Fibroblast of skin of left biceps (primary cell): ENCODE results near the gene USP31.

Experiments
- DNase-seq, 2 experiments: peaks; one replicate each; pipeline ENCODE4 v3.0.0-alpha.2; 2013; ENCODE audit warnings: low read depth in 2 of 2

The USP31 gene

DNA sequence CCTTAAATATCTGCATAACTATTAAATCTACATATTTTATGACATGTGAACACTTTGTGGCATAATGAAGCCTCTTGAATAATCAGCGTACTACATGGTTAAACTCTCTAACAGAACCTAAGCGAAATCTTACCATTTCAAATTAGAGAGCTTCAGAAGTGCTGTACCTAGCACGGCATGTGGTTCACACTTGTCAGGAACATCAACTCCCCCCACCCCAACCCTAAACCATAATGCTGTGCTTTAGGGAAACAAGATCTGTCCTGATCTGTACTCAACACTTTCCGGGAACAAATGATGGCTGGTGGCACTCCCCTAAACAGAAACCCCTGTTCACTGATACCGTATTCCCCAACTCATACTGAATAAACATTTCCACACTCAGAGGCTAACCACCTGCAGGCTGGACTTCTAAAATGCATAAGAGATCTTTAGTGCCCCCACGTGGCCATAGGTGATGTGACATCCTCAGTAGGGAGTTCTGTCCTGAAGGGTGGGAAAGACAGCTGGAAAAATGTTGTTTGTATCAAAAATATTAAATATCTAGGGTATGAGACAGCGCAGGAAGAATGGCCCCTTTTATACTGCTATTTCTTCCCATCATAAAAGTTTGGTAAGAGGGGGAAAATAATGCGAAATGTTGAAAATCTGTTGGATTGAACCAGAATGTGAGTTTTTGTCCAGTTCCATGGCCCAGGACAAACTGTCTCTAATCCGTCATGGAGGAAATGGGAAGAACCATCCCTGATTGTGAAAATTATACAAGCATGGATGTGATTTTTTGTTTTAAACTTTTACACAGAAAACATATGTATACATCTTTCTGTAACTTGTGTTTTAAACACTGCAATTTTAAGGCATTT, 88.6 kb downstream of the USP31 start:
- DNase-seq, result peak in 1 of 2 experiments; percentile 35

DNA sequence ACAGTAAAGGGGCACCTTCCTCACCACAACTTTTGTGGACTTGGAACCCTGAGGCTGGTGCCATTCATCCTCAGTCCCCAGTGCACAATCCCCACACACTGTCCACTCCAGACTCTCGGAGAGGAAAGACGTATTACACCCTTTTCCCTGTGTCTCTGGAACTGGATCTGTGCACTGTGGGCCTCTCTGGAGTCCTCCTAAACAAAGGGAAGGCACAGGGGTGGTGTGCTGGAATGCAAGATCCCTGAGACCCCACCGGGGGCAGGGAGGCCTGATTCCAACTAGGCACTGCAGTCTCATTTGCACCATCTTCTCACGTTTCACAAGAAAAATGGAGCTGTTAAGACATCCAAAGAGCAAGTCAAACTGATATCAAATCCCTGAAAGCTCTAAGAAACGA, 89.8 kb downstream of the USP31 start:
- DNase-seq, result no peak

DNA sequence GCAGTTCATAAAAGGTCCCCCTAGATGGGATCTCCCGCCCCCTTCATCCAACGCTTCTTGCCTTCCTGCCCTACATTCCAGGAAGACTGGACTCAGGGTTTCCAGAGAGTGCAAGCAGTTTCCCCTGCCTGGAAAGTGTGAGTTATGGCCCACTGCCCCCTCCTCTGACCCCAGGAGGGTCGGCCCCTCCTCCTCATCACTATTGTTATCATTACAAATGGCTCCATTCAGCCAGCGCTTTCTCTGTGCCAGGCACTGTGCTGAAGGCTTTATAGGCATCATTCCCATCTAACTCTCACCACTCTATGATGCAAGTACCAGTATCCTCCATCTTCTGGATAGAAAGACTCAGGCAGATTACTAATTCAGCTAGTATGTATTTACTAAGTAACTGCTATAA, 90.7 kb downstream of the USP31 start:
- DNase-seq, result no peak

GRCh38 chr16:23057013-23057596, 92.1 kb downstream of the USP31 start:
- DNase-seq, result no peak

DNA sequence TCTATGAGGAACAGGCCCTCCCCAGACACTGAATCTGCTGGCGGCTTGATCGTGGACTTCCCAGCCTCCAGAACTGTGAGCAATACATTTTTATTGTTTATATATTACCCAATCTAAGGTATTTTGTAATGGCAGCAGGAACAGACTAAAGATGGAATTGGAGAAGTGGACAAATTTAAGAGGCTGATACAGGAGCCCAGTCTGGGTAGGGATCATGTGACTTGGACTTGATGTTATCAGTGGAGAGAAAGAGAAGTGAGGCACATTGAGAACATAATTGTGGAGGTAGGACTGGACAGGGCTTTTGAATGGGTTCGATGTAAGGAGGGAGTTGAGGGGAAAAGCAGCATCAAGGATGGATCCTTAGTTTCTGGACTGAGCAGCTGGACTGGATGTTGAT, 93.8 kb downstream of the USP31 start:
- DNase-seq, result no peak

DNA sequence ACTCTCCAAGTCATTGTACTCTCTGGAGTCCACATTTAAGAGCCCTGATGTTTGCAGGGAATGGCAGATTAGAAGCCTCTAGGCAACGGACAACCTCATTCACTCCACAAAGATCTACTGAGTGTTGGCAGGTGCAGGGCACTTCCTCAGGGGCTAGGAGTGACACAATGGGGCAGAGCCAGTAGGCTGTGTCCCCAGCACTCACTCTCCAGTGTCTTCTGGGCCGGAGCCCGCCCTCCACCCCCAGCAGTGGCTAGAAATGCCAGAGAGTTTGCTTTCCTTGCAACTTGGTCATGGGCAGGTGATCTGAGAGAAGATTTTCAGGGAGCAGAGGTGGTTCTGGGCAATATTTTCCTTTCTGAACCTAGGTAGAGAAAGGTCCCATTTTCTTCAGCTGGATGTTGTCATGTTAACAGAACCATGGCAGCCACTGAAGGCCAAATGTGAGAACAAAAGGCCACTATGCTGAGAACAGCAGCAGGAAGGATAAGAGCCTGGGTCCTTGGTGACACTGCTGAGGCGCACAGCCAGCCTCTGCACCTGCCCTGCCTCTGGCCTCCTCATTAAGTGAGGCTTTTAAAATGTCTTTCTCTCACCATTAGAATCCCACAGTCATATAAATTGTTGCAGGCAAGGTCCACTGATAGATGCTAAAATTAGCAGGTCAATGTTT, 96.2 kb downstream of the USP31 start:
- no peak for DNase-seq

DNA sequence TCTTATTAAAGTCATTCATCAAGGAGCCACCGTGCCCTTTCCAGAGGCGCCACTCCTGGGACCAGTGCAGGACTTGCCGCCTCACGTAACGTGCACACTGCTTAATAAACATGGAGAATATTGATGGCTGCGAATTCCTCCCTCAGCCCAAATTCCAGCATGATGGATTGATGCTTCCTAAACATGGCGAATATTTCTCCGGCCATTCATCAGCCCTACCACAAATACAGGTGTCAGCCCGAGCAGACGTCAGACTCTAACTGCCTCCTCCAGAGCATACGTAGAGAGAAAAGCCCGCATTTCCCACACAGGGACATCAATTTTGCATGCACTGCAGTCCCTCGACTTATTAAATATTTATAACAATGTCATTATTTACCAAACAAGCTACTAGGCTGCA, 97.0 kb downstream of the USP31 start:
- DNase-seq, result no peak

- no peak for DNase-seq
These were observed 97.7 kb downstream of the USP31 start for GRCh38 chr16:23051587-23051986.

GRCh38 chr16:23048164-23048563, 101.1 kb downstream of the USP31 start:
- no peak for DNase-seq

GRCh38 chr16:23045025-23045424, 104.2 kb downstream of the USP31 start:
- no peak for DNase-seq

DNA sequence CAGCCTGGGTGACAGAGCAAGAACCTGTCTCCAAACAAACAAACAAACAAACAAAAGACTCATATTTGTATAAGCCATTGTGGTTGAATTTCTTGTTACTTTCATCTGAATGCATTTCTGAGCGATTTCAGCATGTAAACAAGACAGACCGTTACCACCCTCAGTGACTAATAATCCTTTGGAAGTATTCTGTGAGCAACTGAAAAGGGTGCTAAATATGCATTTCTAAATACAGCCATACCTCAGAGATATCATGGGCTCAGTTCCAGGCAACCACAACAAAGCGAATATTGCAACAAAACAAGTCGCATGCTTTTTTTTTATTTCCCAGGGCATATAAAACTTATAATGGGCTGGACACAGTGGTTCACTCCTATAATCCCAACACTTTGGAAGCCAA, 109.0 kb downstream of the USP31 start:
- DNase-seq, result no peak

- no peak for DNase-seq
These were observed 110.1 kb downstream of the USP31 start for GRCh38 chr16:23039118-23039517.

- no peak for DNase-seq
These were observed 114.0 kb downstream of the USP31 start for GRCh38 chr16:23035240-23035639.

- DNase-seq, result no peak
These were observed 117.6 kb downstream of the USP31 start for GRCh38 chr16:23031508-23032098.

GRCh38 chr16:23029733-23030420, 119.4 kb downstream of the USP31 start:
- no peak for DNase-seq

GRCh38 chr16:23027386-23027785, 121.9 kb downstream of the USP31 start:
- DNase-seq, result no peak

GRCh38 chr16:23026784-23027362, 122.4 kb downstream of the USP31 start:
- DNase-seq, result no peak

- DNase-seq, result peak in 1 of 2 experiments; percentile 12
These were observed 123.5 kb downstream of the USP31 start for GRCh38 chr16:23025692-23026307.

DNA sequence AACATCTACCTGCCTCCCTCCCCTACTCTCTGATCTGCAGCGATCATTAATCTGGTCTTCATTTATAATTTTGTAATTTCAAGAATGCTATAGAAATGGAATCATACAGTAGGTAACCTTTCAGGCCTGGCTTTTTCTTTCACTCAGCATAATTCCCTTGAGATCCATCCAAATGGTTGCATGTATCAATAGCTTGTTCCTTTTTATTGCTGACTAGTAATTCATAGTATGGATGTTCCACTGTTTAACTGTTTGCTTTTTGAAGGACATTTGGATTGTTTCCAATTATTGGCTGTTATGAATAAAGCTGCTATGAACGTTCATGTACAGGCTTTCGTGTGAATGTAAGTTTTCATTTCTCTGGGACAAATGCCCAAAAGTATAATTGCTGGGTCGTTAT, 125.2 kb downstream of the USP31 start:
- DNase-seq, result no peak

GRCh38 chr16:23020084-23020483, 129.2 kb downstream of the USP31 start:
- DNase-seq, result no peak

- DNase-seq, result no peak
These were observed 132.9 kb downstream of the USP31 start for GRCh38 chr16:23016368-23016767.
